ENCODE data around the gene SAMHD1. TPM values are rescaled to one million over a fixed set of nuclear protein-coding genes. Genes with fewer than 3 reads are reported as not detected.

SAMHD1 gene
- total and polyA plus RNA-seq, 2 of the 8 experiments (the other 6 are each of a cell fraction or from before 2014, with no cell fraction given), result 22.0 to 37.1 TPM

DNA sequence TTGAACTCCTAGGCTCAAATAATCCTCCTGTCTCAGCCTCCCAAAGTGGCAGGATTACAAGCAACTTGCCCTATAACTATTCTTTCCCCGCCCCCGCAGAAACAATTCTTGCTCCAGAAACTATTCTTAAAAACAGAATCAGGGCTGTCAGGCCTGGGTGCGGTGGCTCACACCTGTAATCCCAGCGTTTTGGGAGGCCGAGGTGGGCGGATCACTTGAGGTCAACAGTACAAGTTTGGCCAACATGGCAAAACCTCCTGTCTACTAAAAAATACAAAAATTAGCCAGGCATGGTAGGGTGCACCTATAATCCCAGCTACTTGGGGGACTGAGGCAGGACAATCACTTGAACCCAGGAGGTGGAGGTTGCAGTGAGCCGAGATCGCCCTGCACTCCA is 31.2 kb downstream of the SAMHD1 start (continued):
- TF ChIP-seq HDAC2 (IDR thresholded peaks at IDR 0.05; ENCODE audit: borderline replicate concordance in 1 of 2, low read depth in 2 of 2, low read length in 2 of 2) (no peak), GTF2F1 (IDR thresholded peaks at IDR 0.05; ENCODE audit: borderline replicate concordance, low read depth, low read length) (no peak), NRF1 (IDR thresholded peaks at IDR 0.05; ENCODE audit: low read depth, low read length) (no peak)
